WI38 (cell line): ENCODE results near the gene ADGRL2.

ENCODE experiments used
- H3K4me3 ChIP-seq: 2 replicates; pipeline ENCODE4 v1.5.1; 2011; ENCODE audit warnings: low read depth, mild to moderate bottlenecking, control low read depth, low read length
- TF ChIP-seq, protein P1 (sequence below): IDR thresholded peaks from 2 replicates; pipeline ENCODE4 v1.5.1; 2012; ENCODE audit warnings: low read depth, mild to moderate bottlenecking, control low read depth, low read length

The ADGRL2 gene

DNA sequence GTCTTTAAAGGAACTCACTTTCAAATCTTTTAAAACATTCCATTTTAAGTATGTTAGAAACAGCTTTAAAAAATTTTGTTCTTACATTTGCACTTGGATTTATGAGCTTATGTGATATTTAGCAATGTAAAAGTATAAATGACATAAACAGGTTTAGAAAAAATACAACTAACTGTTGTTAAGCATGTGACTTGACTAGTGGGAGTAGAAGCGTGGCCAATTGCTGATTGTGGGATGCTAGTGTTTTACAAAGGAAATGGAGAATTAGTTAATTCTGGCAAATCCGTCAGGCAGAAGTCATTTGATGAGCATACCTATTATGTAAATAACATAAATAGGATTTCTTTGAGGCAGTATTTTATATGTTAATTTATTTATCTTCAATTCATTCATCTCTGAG lies 175.8 kb downstream of the ADGRL2 start:
- H3K4me3 ChIP-seq: no peak overlapping the region
- TF ChIP-seq, protein P1, sequence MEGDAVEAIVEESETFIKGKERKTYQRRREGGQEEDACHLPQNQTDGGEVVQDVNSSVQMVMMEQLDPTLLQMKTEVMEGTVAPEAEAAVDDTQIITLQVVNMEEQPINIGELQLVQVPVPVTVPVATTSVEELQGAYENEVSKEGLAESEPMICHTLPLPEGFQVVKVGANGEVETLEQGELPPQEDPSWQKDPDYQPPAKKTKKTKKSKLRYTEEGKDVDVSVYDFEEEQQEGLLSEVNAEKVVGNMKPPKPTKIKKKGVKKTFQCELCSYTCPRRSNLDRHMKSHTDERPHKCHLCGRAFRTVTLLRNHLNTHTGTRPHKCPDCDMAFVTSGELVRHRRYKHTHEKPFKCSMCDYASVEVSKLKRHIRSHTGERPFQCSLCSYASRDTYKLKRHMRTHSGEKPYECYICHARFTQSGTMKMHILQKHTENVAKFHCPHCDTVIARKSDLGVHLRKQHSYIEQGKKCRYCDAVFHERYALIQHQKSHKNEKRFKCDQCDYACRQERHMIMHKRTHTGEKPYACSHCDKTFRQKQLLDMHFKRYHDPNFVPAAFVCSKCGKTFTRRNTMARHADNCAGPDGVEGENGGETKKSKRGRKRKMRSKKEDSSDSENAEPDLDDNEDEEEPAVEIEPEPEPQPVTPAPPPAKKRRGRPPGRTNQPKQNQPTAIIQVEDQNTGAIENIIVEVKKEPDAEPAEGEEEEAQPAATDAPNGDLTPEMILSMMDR: no peak

DNA sequence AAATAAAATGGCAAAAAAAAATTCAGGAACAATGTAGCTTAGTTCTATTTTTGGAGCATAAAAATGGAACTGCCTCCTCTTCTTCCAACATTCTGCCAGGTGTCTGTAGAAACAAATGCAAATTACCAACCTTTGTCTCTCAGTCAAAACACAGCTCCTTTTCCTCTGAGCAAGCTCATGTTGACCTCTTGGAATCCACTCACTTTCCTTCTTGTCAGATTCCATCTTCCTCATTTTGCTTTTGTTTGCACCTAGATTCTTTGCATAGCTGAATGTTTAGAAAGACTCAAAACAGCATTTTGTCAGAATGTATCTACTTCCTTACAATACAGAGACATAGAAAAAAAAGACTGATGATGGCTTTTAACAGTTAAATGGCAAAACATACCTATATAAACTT lies 178.2 kb downstream of the ADGRL2 start:
- H3K4me3 ChIP-seq: no peak overlapping the region
- TF ChIP-seq, protein P1: no peak

DNA sequence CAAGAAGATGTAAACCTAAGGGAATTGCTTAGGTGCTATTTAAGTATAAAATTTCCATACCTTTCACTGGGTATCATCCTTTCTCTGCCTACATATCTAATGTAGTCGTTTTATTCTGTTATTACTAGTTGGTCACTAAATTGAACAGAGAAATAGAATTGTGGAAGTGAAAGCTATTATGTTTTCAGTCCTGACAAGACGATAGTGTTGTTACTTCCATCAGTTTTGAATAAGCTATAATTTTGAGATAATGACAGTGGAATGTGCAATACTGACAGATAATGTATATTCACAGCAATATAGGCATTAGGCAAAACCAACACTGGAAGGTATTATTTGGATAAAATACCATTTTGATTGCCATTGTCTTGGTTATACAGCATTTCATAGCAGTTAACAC lies 181.8 kb downstream of the ADGRL2 start:
- H3K4me3 ChIP-seq: no peak overlapping the region
- TF ChIP-seq, protein P1: no peak

DNA sequence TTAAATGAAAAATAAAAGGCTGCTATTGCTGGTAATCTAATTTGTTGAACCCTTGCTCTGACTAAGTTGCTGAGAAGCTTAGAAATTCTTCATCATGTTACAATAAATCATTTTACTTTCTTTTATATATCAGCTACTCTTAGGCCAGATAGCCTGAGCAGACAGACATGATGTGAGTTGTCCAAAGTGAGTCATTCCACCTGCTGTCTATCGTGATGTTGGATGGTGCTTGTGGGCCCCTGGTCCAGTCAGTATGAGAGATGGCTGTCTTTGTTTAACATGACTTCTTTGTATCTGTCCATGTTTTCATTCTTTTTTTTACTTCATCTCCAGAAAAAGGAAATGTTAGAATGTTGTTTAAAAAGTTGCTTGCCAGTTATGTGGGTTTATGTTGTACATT lies 188.8 kb downstream of the ADGRL2 start:
- no peak overlapping the region for H3K4me3 ChIP-seq
- TF ChIP-seq, protein P1: no peak

DNA sequence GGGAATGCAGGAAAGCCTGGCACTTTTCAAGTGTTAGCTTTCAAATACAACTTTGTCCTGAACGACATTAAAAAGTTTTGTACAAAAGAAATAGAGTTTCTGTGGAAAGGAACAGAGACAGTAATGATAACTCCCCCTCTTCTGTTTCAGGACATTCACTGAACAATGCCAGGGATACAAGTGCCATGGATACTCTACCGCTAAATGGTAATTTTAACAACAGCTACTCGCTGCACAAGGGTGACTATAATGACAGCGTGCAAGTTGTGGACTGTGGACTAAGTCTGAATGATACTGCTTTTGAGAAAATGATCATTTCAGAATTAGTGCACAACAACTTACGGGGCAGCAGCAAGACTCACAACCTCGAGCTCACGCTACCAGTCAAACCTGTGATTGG lies 189.5 kb downstream of the ADGRL2 start:
- no peak overlapping the region for H3K4me3 ChIP-seq

DNA sequence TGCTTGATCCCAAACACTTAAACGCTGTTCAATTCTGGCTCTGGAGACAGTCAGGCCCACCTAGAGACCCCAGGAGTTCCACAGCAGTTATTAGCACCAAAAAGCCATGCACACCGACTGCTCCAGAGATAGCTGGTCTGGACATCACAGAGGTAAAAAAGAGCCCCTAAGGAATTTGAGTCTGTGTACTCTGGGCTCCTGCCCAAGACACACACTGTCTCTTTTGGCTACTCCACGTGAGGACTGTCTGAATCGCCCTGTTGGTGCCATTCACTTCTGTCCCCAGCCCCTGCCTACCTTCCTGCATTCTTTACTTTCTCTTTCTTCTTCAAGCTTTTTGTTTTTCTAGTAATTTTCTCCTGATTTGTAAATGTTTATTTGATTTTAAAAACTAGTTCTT lies 197.4 kb downstream of the ADGRL2 start:
- no peak overlapping the region for H3K4me3 ChIP-seq
- TF ChIP-seq, protein P1: no peak

More for the DNA sequence above, 189.5 kb downstream of the ADGRL2 start:
- TF ChIP-seq, protein P1: no peak

DNA sequence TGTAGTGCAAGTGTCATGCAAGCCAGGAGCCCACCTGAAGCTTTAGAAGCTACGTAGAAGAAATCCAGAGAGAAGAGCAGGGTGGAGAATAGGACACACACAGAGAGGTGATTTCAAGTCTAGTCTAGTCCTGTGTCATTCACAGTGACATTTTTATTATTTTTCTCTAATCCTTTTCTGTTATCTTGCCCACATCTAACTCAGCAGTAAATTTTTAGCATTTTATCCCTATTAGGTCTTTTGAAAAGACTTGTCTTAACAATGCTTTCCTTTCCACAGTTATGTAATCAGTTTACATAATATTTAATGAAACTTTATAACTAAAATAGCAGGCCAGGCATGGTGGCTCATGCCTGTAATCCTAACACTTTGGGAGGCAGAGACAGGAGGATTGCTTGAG lies 198.6 kb downstream of the ADGRL2 start:
- TF ChIP-seq, protein P1: no peak
- no peak overlapping the region for H3K4me3 ChIP-seq
